ENCODE results near the gene MINDY2.

GRCh38 chr15:58785355-58785754, 14.3 kb downstream of the MINDY2 start:
- TF ChIP-seq, protein P1, sequence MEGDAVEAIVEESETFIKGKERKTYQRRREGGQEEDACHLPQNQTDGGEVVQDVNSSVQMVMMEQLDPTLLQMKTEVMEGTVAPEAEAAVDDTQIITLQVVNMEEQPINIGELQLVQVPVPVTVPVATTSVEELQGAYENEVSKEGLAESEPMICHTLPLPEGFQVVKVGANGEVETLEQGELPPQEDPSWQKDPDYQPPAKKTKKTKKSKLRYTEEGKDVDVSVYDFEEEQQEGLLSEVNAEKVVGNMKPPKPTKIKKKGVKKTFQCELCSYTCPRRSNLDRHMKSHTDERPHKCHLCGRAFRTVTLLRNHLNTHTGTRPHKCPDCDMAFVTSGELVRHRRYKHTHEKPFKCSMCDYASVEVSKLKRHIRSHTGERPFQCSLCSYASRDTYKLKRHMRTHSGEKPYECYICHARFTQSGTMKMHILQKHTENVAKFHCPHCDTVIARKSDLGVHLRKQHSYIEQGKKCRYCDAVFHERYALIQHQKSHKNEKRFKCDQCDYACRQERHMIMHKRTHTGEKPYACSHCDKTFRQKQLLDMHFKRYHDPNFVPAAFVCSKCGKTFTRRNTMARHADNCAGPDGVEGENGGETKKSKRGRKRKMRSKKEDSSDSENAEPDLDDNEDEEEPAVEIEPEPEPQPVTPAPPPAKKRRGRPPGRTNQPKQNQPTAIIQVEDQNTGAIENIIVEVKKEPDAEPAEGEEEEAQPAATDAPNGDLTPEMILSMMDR (IDR thresholded peaks at IDR 0.05) = no peak
- TF ChIP-seq POLR2AphosphoS5 (IDR thresholded peaks at IDR 0.05; ENCODE audit: low read depth, low read length) (no peak), TCF7L2 (IDR thresholded peaks at IDR 0.05; ENCODE audit: low read depth, low read length) (no peak)
- TF ChIP-seq, protein P2, sequence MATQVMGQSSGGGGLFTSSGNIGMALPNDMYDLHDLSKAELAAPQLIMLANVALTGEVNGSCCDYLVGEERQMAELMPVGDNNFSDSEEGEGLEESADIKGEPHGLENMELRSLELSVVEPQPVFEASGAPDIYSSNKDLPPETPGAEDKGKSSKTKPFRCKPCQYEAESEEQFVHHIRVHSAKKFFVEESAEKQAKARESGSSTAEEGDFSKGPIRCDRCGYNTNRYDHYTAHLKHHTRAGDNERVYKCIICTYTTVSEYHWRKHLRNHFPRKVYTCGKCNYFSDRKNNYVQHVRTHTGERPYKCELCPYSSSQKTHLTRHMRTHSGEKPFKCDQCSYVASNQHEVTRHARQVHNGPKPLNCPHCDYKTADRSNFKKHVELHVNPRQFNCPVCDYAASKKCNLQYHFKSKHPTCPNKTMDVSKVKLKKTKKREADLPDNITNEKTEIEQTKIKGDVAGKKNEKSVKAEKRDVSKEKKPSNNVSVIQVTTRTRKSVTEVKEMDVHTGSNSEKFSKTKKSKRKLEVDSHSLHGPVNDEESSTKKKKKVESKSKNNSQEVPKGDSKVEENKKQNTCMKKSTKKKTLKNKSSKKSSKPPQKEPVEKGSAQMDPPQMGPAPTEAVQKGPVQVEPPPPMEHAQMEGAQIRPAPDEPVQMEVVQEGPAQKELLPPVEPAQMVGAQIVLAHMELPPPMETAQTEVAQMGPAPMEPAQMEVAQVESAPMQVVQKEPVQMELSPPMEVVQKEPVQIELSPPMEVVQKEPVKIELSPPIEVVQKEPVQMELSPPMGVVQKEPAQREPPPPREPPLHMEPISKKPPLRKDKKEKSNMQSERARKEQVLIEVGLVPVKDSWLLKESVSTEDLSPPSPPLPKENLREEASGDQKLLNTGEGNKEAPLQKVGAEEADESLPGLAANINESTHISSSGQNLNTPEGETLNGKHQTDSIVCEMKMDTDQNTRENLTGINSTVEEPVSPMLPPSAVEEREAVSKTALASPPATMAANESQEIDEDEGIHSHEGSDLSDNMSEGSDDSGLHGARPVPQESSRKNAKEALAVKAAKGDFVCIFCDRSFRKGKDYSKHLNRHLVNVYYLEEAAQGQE (IDR thresholded peaks at IDR 0.05; ENCODE audit: insufficient read depth in 1 of 2, low read depth in 2 of 2, low read length in 1 of 2) = no peak
